Mesendoderm (in vitro differentiated cells): ENCODE results near the gene TRAK1.

Experiments used
- DNase-seq: peaks from one replicate; pipeline ENCODE4 v3.0.0; 2013
- H2AK5ac ChIP-seq: 2 replicates; pipeline ENCODE4 v1.6.1; 2013; ENCODE audit warnings: low read length, inconsistent platforms
- H2BK120ac ChIP-seq: 2 replicates; pipeline ENCODE4 v1.6.1; 2013; ENCODE audit warnings: low read depth, mild to moderate bottlenecking, low read length, moderate library complexity, mixed read lengths
- H2BK15ac ChIP-seq: replicated peaks from 2 replicates; pipeline ENCODE4 v1.6.1; 2013; ENCODE audit warnings: low read depth, mild to moderate bottlenecking, moderate library complexity
- H2BK5ac ChIP-seq: 2 replicates; pipeline ENCODE4 v1.6.1; 2013; ENCODE audit warnings: low read length, inconsistent platforms
- H3K18ac ChIP-seq: 2 replicates; pipeline ENCODE4 v1.6.1; 2013; ENCODE audit warnings: mild to moderate bottlenecking, low read length, mixed read lengths
- H3K23ac ChIP-seq: one replicate; pipeline ENCODE4 v1.6.1; 2013; ENCODE audit warnings: low read length
- H3K27ac ChIP-seq: 2 replicates; pipeline ENCODE4 v1.5.1; 2013; ENCODE audit warnings: low read depth, mild to moderate bottlenecking, inconsistent platforms, low read length, moderate library complexity
- H3K27me3 ChIP-seq: 2 replicates; pipeline ENCODE4 v1.6.1; 2013; ENCODE audit warnings: low read length, control low read depth, mild to moderate bottlenecking, inconsistent platforms; ENCODE audit not compliant: insufficient read depth, poor library complexity
- H3K36me3 ChIP-seq: 2 replicates; pipeline ENCODE4 v1.6.1; 2013; ENCODE audit warnings: low read length, inconsistent platforms; ENCODE audit not compliant: control insufficient read depth, insufficient read depth
- H3K4ac ChIP-seq: one replicate; pipeline ENCODE4 v1.6.1; 2013; ENCODE audit warnings: low read depth, mild to moderate bottlenecking, low read length, moderate library complexity
- H3K4me1 ChIP-seq: 2 replicates; pipeline ENCODE4 v1.6.1; 2013; ENCODE audit warnings: low read depth, low read length, inconsistent platforms; ENCODE audit not compliant: control insufficient read depth
- H3K4me2 ChIP-seq: 2 replicates; pipeline ENCODE4 v1.6.1; 2013; ENCODE audit warnings: low read length
- H3K4me3 ChIP-seq: 2 replicates; pipeline ENCODE4 v1.5.1; 2013; ENCODE audit warnings: mild to moderate bottlenecking, low read length
- H3K56ac ChIP-seq: one replicate; pipeline ENCODE4 v1.6.1; 2013; ENCODE audit warnings: low read length
- H3K79me1 ChIP-seq: 2 replicates; pipeline ENCODE4 v1.6.1; 2013; ENCODE audit warnings: low read length, inconsistent platforms
- H3K79me2 ChIP-seq: 2 replicates; pipeline ENCODE4 v1.6.1; 2013; ENCODE audit warnings: mild to moderate bottlenecking, low read length; ENCODE audit not compliant: control insufficient read depth, insufficient read depth
- H3K9ac ChIP-seq: 2 replicates; pipeline ENCODE4 v1.6.1; 2013; ENCODE audit warnings: low read length, inconsistent platforms
- H4K5ac ChIP-seq: one replicate; pipeline ENCODE4 v1.6.1; 2013; ENCODE audit warnings: low read length
- H4K8ac ChIP-seq: one replicate; pipeline ENCODE4 v1.6.1; 2013; ENCODE audit warnings: low read depth, mild to moderate bottlenecking, control low read depth, low read length, moderate library complexity
- WGBS: extraction: QIAGEN DNeasy Blood & Tissue Kit; methylation state at CpG from one replicate; pipeline ENCODE4 v1.1.7; 2013; ENCODE audit warnings: low lambda C conversion rate, missing lambda C conversion rate; ENCODE audit not compliant: insufficient coverage; ENCODE audit errors: extremely low coverage; 5-methylcytosine and 5-hydroxymethylcytosine counted together

The TRAK1 gene

DNA sequence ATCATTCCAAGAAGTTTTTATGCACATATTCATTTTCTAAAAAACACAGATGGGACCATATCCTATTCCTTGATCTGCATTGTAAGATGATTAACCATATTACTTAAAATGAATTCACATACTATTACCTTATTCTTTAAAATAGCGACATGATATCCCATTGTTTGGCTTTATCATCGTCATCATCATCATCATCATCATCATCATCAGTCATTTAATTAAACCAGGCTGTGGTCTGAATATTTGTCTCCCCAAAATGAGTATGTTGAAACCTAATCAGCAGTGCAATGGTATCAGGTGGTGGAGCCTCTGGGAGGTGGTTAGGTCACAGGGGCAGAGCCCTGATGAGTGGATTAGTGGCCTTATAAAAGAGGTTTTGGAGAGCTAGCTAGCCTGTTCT is 4.4 kb downstream of the TRAK1 start:
- no peak overlapping the region for H4K5ac ChIP-seq
- H3K79me2 ChIP-seq, result no peaks in the 10 kb centered on the region
- H3K56ac ChIP-seq, result no peak overlapping the region
- no peaks in the 10 kb centered on the region for H3K36me3 ChIP-seq
- H2AK5ac ChIP-seq, result no peak overlapping the region
- no peak overlapping the region for H3K27ac ChIP-seq
- no peak overlapping the region for H3K9ac ChIP-seq
- no peak overlapping the region for H3K4me2 ChIP-seq
- H3K4me3 ChIP-seq, result no peak overlapping the region
- no CpG with 5 or more reads among the region's 2 CpGs for WGBS
- H3K23ac ChIP-seq, result no peak overlapping the region
- peaks cover 2% of the 10 kb centered on the region for H3K4me1 ChIP-seq
- no peak for DNase-seq
- H3K79me1 ChIP-seq, result no peaks in the 10 kb centered on the region
- H2BK15ac ChIP-seq, result no peak overlapping the region
- H3K4ac ChIP-seq, result no peak overlapping the region
- no peak overlapping the region for H4K8ac ChIP-seq
- no peak overlapping the region for H2BK120ac ChIP-seq
- H3K27me3 ChIP-seq, result no peaks in the 10 kb centered on the region
- H3K18ac ChIP-seq, result no peak overlapping the region
- no peak overlapping the region for H2BK5ac ChIP-seq

DNA sequence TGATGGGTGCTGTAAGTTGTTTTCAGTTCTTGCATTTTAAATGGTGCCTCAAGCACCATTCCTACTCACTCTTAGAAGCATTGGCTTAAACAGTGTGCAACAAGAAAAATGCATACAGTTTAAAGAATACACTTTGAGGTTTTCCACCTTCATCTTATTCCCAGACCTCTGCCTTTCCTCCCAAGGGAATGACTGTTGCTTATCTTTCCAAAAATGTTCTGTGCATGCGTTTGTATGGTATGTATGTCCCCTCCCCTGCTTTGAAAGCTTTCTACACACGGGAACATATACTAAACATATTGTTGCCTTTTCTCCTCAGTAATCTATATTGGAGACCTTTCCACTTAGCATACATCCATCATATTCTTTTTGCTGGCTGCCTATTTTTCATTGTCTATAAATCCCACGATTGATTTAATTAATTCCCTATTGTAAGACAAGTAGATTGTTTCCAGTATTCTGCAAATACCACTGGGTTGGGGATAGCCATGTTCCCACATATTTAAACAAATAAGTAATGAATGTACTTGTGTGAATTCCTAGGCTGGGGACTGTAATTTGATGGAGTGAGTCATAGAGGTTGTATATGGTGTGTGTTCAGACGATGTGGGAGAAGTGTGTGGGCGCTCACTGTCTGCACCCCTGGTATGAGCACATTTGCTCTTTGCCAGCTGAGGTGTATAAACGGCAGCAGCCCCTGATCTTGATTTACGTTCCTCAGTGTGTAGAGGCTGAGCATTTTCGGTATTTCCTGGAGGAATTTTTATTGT is 5.8 kb downstream of the TRAK1 start:
- Histone ChIP-seq H3K27ac (no peak overlapping the region), H4K5ac (no peak overlapping the region)
- WGBS, result no CpG with 5 or more reads among the region's 8 CpGs

DNA sequence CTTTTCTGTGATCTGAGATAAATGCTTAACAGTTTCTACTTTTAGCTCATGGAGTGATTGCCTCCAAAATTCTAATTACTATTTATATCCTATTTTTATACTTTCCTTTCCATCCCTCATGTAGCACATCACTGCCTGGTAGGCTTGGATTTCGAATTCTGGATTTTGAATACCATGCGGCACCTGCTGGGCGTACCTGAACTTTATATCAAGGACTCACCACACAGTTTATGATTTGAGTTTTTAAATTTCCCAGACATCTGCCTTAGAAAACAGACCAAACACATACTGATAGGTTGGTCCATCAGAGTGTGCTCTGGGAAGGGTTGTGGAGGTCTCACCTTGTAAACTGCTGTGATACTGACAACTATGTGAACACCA is 6.4 kb downstream of the TRAK1 start:
- no peak overlapping the region for H3K18ac ChIP-seq
- H2AK5ac ChIP-seq, result no peak overlapping the region
- H3K36me3 ChIP-seq, result no peaks in the 10 kb centered on the region
- H3K9ac ChIP-seq, result no peak overlapping the region
- no peak overlapping the region for H2BK120ac ChIP-seq
- no peaks in the 10 kb centered on the region for H3K27me3 ChIP-seq
- H4K8ac ChIP-seq, result no peak overlapping the region
- no peak overlapping the region for H4K5ac ChIP-seq
- no peak overlapping the region for H2BK5ac ChIP-seq
- H3K4ac ChIP-seq, result no peak overlapping the region
- H3K27ac ChIP-seq, result no peak overlapping the region
- peaks cover 2% of the 10 kb centered on the region for H3K4me1 ChIP-seq
- DNase-seq, result no peak
- H3K56ac ChIP-seq, result no peak overlapping the region
- WGBS, result no CpG with 5 or more reads among the region's 3 CpGs
- no peak overlapping the region for H3K4me2 ChIP-seq
- H3K79me1 ChIP-seq, result no peaks in the 10 kb centered on the region
- H3K23ac ChIP-seq, result no peak overlapping the region
- no peaks in the 10 kb centered on the region for H3K79me2 ChIP-seq
- no peak overlapping the region for H2BK15ac ChIP-seq
- H3K4me3 ChIP-seq, result no peak overlapping the region

More for the DNA sequence above, 5.8 kb downstream of the TRAK1 start:
- Histone ChIP-seq H3K36me3 (no peaks in the 10 kb centered on the region), H3K18ac (no peak overlapping the region), H3K4me3 (no peak overlapping the region), H2BK120ac (no peak overlapping the region), H4K8ac (no peak overlapping the region), H2BK15ac (no peak overlapping the region), H3K79me1 (no peaks in the 10 kb centered on the region), H3K23ac (no peak overlapping the region), H3K9ac (no peak overlapping the region), H2AK5ac (no peak overlapping the region), H3K79me2 (no peaks in the 10 kb centered on the region), H2BK5ac (no peak overlapping the region), H3K4me1 (peaks cover 2% of the 10 kb centered on the region), H3K27me3 (no peaks in the 10 kb centered on the region), H3K56ac (no peak overlapping the region), H3K4ac (no peak overlapping the region), H3K4me2 (no peak overlapping the region)
- no peak for DNase-seq

DNA sequence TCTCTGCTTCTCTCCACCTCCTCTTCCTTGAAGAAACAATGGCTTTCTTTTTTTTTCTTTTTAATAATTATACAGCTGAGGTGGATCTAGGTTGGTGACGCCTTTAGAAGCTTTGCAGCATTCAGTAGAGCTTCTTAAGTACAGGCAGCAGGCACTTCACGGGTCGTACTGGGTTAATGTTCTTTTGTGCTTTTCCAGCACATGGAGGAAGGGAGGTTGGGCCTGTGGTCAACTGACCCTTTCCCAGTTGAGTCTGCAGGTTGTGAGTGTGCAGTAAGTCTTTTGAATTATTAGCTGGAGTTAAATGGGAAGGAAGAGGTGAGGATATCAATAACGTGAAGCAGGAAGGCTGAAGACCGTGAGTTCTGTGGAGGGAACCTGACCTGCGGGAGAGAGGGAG is 7.0 kb downstream of the TRAK1 start:
- no peak overlapping the region for H3K9ac ChIP-seq
- H2AK5ac ChIP-seq, result no peak overlapping the region
- H3K4me3 ChIP-seq, result no peak overlapping the region
- no peaks in the 10 kb centered on the region for H3K79me1 ChIP-seq
- H3K4me2 ChIP-seq, result no peak overlapping the region
- no peak overlapping the region for H3K56ac ChIP-seq
- H3K4ac ChIP-seq, result no peak overlapping the region
- H2BK120ac ChIP-seq, result no peak overlapping the region
- H3K4me1 ChIP-seq, result peaks cover 2% of the 10 kb centered on the region
- H2BK5ac ChIP-seq, result no peak overlapping the region
- no peaks in the 10 kb centered on the region for H3K79me2 ChIP-seq
- no peak overlapping the region for H3K27ac ChIP-seq
- no peaks in the 10 kb centered on the region for H3K27me3 ChIP-seq
- H4K8ac ChIP-seq, result no peak overlapping the region
- no peak overlapping the region for H3K23ac ChIP-seq
- WGBS, result no CpG with 5 or more reads among the region's 6 CpGs
- DNase-seq, result no peak
- H4K5ac ChIP-seq, result no peak overlapping the region
- H2BK15ac ChIP-seq, result no peak overlapping the region
- H3K18ac ChIP-seq, result no peak overlapping the region
- H3K36me3 ChIP-seq, result no peaks in the 10 kb centered on the region

DNA sequence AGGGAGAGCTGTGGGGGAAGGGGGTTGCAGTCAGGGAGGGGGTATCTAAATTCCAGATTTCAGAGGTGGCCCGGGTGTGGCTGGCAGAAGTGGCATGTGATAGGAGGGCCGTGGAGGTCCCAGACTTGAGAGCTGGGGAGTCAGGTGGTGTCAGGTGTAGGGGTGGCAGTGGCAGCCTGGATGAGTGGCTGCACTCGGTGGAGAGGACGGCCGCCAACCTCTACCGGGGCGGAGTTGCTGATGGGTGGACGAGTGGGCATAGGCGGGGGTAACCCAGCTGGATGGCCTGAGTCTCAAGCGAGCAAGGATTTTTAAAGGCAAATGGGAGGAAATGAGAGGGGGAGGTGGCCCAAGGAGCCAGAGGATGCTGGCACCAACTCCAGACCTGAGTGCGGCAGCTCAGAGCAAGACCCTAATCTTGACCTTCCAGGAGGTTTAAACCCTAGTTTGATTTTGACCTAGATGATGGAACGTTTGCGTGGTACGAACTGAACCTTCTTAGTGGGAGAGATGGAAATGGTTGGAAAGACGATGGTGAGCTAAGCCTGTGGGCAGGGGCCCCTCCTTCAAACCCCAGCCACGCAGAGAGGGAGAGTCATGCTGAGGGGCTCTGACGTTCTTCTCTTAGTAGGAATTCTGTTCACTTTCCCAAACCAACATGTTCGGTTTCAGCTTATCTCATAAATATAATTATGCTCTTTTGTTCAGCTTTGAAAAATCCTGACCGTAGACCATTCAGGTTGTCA is 8.0 kb downstream of the TRAK1 start:
- Histone ChIP-seq H3K23ac (no peak overlapping the region), H3K79me2 (no peaks in the 10 kb centered on the region), H3K27ac (no peak overlapping the region), H3K27me3 (no peaks in the 10 kb centered on the region), H3K4me2 (no peak overlapping the region), H2AK5ac (no peak overlapping the region), H2BK120ac (no peak overlapping the region), H3K18ac (no peak overlapping the region), H3K9ac (no peak overlapping the region), H3K56ac (no peak overlapping the region), H4K8ac (no peak overlapping the region), H3K4me3 (no peak overlapping the region), H3K36me3 (no peaks in the 10 kb centered on the region), H4K5ac (no peak overlapping the region), H3K79me1 (no peaks in the 10 kb centered on the region), H3K4me1 (peaks cover 2% of the 10 kb centered on the region), H2BK5ac (no peak overlapping the region), H2BK15ac (no peak overlapping the region), H3K4ac (no peak overlapping the region)
- no CpG with 5 or more reads among the region's 19 CpGs for WGBS
- no peak for DNase-seq
